Retinal pigment epithelial cell (primary cell): ENCODE measurements around the gene SALL3.
"Not testable (repeated sequence)": the region's sequence is repeated elsewhere in the genome, so short reads cannot be mapped to it uniquely, and the experiment has no call there.

Experiments
- DNase-seq: peaks from one replicate; pipeline ENCODE4 v3.0.0-alpha.2; 2010; ENCODE audit warnings: low read depth
- H3K4me3 ChIP-seq: 2 replicates; pipeline ENCODE4 v1.5.1; 2011; ENCODE audit warnings: mild to moderate bottlenecking, low read length, control low read depth, moderate library complexity
- TF ChIP-seq, protein P1 (sequence below): conservative IDR thresholded peaks from 2 replicates; pipeline ENCODE4 v1.5.1; 2011; ENCODE audit warnings: low read depth, low read length, control low read depth, inconsistent platforms

The SALL3 gene

DNA sequence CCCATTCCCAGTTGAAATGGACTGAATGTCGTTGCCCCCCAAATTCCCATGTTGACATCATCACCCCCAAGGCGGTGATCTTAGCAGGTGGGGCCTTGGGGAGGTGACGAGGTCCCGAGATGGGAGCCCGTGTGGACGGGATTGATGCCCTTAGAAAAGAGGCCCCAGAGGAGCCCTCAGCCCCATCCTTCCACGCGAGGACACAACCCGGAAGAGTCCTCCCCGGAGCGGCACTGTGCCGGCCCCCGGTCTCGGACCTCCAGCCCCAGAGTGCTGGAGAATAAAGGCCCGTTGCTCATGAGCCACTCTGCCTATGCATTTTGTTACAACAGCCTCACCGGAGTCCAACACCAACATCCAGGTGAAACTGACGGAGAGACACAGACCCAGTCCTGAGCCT is 30.4 kb upstream of the SALL3 start:
- no peak overlapping the region for H3K4me3 ChIP-seq
- TF ChIP-seq, protein P1, sequence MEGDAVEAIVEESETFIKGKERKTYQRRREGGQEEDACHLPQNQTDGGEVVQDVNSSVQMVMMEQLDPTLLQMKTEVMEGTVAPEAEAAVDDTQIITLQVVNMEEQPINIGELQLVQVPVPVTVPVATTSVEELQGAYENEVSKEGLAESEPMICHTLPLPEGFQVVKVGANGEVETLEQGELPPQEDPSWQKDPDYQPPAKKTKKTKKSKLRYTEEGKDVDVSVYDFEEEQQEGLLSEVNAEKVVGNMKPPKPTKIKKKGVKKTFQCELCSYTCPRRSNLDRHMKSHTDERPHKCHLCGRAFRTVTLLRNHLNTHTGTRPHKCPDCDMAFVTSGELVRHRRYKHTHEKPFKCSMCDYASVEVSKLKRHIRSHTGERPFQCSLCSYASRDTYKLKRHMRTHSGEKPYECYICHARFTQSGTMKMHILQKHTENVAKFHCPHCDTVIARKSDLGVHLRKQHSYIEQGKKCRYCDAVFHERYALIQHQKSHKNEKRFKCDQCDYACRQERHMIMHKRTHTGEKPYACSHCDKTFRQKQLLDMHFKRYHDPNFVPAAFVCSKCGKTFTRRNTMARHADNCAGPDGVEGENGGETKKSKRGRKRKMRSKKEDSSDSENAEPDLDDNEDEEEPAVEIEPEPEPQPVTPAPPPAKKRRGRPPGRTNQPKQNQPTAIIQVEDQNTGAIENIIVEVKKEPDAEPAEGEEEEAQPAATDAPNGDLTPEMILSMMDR = no peak
- no peak for DNase-seq

- TF ChIP-seq, protein P1 = no peak
- no peak for DNase-seq
- H3K4me3 ChIP-seq = no peak overlapping the region
Measured at GRCh38 chr18:78950386-78950785, 29.2 kb upstream of the SALL3 start.

DNA sequence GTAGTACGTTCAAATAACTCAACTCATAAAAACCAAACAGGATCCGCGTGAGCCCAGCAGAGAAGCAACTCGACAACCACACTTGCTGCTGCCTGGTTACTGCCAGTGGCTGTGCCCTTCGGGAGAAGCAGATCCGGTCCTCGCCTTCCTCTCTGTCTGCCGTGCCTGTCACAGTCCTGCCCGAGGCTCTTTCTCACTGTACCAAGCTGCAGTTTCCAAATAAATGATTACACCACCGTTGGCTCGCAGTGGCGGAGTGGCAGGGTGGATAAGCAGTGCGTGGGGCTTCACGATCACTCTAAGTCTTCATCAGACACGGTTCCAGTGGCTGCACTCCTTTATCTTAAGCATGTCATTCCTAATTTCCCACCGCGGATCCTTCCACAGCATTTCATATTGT is 26.1 kb upstream of the SALL3 start:
- TF ChIP-seq, protein P1 = no peak
- H3K4me3 ChIP-seq = no peak overlapping the region
- no peak for DNase-seq

DNA sequence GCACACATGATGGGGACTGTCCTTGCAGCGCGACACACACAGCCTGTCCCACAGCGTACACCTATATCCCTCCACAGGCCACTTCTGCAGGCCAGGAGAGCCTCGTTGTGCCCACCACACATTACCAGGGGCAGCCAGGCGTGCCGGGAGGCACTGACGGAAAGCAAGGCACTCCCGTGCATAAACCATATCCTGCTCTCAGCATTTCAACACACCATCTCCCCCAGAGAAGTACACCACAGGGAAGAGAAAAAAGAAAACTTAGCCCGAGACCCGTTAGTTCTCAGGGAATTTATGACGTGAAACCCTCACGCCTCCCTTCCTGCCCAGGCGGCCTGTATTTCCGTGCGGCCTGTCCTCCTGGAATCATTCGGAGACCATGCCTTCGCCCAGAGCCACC is 24.6 kb upstream of the SALL3 start:
- no peak for DNase-seq
- H3K4me3 ChIP-seq = no peak overlapping the region
- TF ChIP-seq, protein P1 = no peak

- no peak overlapping the region for H3K4me3 ChIP-seq
- DNase-seq = no peak
- TF ChIP-seq, protein P1 = no peak
Measured at GRCh38 chr18:78957140-78957539, 22.5 kb upstream of the SALL3 start.

DNA sequence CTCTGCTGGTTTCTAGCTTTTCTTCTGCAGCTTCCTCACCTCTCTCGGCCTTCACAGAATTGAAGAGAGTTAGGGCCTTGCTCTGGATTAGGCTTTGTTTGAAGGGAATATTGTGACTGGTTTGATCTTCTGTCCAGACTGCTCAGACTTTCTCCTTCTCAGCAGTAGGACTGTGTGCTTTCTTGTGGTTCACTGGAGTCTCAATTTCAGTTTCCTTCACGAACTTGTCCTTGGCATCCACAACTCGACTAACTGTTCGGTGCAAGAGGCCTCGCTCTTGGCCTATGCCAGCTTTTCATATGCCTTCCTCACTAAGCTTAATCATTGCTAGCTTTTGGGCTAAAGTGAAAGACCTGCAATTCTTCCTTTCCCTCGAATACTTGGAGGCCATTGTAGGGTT is 18.9 kb upstream of the SALL3 start:
- H3K4me3 ChIP-seq = no peak overlapping the region
- no peak for DNase-seq
- TF ChIP-seq, protein P1 = no peak

DNA sequence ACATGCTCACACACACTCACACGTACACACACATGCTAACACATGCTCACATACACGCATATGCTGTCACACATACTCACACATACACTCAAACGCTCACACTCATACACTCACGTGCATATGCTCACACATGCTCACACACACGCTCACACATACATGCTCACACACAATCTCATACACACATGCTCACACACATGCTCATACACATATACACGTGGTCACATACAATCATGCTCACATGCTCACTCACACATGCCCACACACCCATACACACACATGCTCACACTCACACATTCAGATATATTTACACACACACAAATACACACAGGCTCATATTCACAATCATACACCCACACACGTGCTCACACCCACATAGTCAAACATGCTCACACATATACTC is 17.5 kb upstream of the SALL3 start:
- no peak overlapping the region for H3K4me3 ChIP-seq
- TF ChIP-seq, protein P1 = no peak
- no peak for DNase-seq

DNA sequence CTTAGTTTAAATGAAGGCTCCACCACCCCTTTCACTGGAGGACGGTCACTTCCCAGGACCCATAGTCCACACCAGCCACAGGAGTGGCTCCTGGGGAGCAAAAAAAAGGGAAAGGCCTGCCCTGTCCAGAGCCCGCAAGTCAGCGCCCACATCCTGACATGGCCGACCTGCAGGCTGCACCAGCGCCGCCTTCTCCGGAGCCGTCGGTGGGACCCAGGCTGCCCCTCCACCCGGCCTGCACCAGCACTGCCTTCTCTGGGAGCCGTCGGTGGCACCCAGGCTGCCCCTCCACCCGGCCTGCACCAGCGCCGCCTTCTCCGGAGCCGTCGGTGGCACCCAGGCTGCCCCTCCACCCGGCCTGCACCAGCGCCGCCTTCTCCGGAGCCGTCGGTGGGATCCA is 14.9 kb upstream of the SALL3 start:
- not testable (repeated sequence) for H3K4me3 ChIP-seq, DNase-seq
